ENCODE data around the gene GPRC6A. TPM values are rescaled to one million over a fixed set of nuclear protein-coding genes. Genes with fewer than 3 reads are reported as not detected.

GPRC6A gene
- total RNA-seq, 1 experiment from 2014 or later = not detected

DNA sequence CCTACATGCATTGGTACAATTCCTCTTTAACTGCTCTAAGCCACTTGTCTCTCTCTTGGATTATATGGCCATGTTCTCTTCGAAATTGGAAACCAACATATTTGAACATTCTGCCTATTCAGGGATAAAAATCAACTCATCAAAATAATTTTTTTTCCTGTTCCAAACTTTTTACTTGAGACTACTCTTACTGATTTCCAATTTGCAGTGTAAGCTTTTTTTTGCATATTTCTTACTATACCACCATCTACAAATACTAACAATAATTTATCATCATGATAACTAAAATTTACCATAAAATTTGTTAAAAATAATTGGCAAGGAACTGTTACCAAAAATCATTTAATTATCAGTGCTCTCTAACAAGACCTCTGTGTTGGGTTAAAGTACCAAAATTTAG, 56.4 kb downstream of the GPRC6A start:
- intact Hi-C loops (cut with micrococcal nuclease) = no loop called here
- RAD21 ChIA-PET (ENCODE audit: low non-redundant PET in 1 of 2, low total read pairs in 2 of 2, uncharacterized antibody in 2 of 2, unreplicated experiment in 2 of 2) = no interaction called here
- Histone ChIP-seq H4K20me1 (ENCODE audit: insufficient read depth) (no peaks in the 10 kb centered on the region), H3K9me3 (ENCODE audit: control insufficient read depth in 1 of 2, insufficient read depth in 1 of 2, low read depth in 1 of 2, low read length in 2 of 2) (no peaks in the 10 kb centered on the region), H2AFZ (ENCODE audit: low read depth, low read length, poor library complexity, severe bottlenecking) (no peak overlapping the region), H3K9ac (ENCODE audit: low read length) (no peak overlapping the region), H3K36me3 (ENCODE audit: control insufficient read depth in 1 of 2, insufficient read depth in 2 of 2, low read length in 2 of 2) (no peaks in the 10 kb centered on the region), H3K27me3 (ENCODE audit: insufficient read depth, low read length) (no peaks in the 10 kb centered on the region), H3K9me2 (ENCODE audit: insufficient read depth) (0 out of 2 replicates have a peak, but pooled peaks cover 3% of the 10 kb centered on the region), H3K4me3 (replicated peaks in 1 of 2; ENCODE audit: low read depth in 1 of 2, low read length in 2 of 2) (no peak overlapping the region), H3K4me1 (ENCODE audit: control insufficient read depth in 1 of 2, insufficient read depth in 2 of 2, low read length in 2 of 2) (no peaks in the 10 kb centered on the region), H3K4me2 (ENCODE audit: low read length) (no peak overlapping the region), H3K27ac (ENCODE audit: low read depth, low read length) (no peak overlapping the region), H3K79me2 (ENCODE audit: insufficient read depth, low read length) (no peaks in the 10 kb centered on the region)
- TF ChIP-seq YY1 (IDR thresholded peaks at IDR 0.05; ENCODE audit: extremely low read depth, insufficient replicate concordance, low read depth, low read length) = no peak
- no peak for TF ChIP-seq TCF7L2 (IDR thresholded peaks at IDR 0.05; ENCODE audit: borderline replicate concordance, extremely low read depth, insufficient read depth, insufficient read length)
- TF ChIP-seq CTCF (IDR thresholded peaks at IDR 0.05 in 2 of 3, conservative IDR thresholded peaks at IDR 0.05 in 1 of 3; ENCODE audit: borderline replicate concordance in 1 of 3, insufficient read depth in 1 of 3, low read depth in 2 of 3, low read length in 2 of 3) = no peak
- no peak for TF ChIP-seq SP1 (IDR thresholded peaks at IDR 0.05; ENCODE audit: low read depth)
- no peak for TF ChIP-seq EZH2phosphoT487 (IDR thresholded peaks at IDR 0.05; ENCODE audit: borderline replicate concordance)
- no peak for TF ChIP-seq POLR2A (IDR thresholded peaks at IDR 0.05; ENCODE audit: borderline replicate concordance, extremely low read depth, insufficient read depth, insufficient read length)
- TF ChIP-seq SIN3A (IDR thresholded peaks at IDR 0.05; ENCODE audit: low read depth) = no peak
- no peak for TF ChIP-seq POLR2AphosphoS5 (IDR thresholded peaks at IDR 0.05; ENCODE audit: low read depth, low read length)
- TF ChIP-seq, protein P1, sequence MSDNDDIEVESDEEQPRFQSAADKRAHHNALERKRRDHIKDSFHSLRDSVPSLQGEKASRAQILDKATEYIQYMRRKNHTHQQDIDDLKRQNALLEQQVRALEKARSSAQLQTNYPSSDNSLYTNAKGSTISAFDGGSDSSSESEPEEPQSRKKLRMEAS (IDR thresholded peaks at IDR 0.05) = no peak
- no peak for TF ChIP-seq JUND (IDR thresholded peaks at IDR 0.05)
- TF ChIP-seq, protein P2, sequence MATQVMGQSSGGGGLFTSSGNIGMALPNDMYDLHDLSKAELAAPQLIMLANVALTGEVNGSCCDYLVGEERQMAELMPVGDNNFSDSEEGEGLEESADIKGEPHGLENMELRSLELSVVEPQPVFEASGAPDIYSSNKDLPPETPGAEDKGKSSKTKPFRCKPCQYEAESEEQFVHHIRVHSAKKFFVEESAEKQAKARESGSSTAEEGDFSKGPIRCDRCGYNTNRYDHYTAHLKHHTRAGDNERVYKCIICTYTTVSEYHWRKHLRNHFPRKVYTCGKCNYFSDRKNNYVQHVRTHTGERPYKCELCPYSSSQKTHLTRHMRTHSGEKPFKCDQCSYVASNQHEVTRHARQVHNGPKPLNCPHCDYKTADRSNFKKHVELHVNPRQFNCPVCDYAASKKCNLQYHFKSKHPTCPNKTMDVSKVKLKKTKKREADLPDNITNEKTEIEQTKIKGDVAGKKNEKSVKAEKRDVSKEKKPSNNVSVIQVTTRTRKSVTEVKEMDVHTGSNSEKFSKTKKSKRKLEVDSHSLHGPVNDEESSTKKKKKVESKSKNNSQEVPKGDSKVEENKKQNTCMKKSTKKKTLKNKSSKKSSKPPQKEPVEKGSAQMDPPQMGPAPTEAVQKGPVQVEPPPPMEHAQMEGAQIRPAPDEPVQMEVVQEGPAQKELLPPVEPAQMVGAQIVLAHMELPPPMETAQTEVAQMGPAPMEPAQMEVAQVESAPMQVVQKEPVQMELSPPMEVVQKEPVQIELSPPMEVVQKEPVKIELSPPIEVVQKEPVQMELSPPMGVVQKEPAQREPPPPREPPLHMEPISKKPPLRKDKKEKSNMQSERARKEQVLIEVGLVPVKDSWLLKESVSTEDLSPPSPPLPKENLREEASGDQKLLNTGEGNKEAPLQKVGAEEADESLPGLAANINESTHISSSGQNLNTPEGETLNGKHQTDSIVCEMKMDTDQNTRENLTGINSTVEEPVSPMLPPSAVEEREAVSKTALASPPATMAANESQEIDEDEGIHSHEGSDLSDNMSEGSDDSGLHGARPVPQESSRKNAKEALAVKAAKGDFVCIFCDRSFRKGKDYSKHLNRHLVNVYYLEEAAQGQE (IDR thresholded peaks at IDR 0.05; ENCODE audit: low read depth) = no peak
- TF ChIP-seq, protein P3, sequence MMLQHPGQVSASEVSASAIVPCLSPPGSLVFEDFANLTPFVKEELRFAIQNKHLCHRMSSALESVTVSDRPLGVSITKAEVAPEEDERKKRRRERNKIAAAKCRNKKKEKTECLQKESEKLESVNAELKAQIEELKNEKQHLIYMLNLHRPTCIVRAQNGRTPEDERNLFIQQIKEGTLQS (IDR thresholded peaks at IDR 0.05) = no peak
- TF ChIP-seq CEBPB (IDR thresholded peaks at IDR 0.05; ENCODE audit: low read depth) = no peak
- TF ChIP-seq ELF1 (IDR thresholded peaks at IDR 0.05; ENCODE audit: borderline replicate concordance, low read depth) = no peak
- no peak for TF ChIP-seq RAD21 (IDR thresholded peaks at IDR 0.05; ENCODE audit: low read depth)
- CTCF ChIA-PET = no interaction called here
- BruUV-seq (replicated peaks) = no TSS peak
- ATAC-seq (no peak), DNase-seq (ENCODE audit: low read depth, low spot score) (no peak)
- POLR2A ChIA-PET = no interaction called here

Data from HCT116 (cell line).